Left ventricle myocardium inferior (tissue), 1 donor: ENCODE results near the gene SASH1. TPM values are rescaled to one million over a fixed set of nuclear protein-coding genes. Genes with fewer than 3 reads are reported as not detected.

Source experiments
- DNase-seq: peaks from one replicate; pipeline ENCODE4 v3.0.0-alpha.2; 2020
- H3K27ac ChIP-seq: fragments of 200-600 bp; replicated peaks from 2 replicates; pipeline ENCODE4 v1.8.0; 2021
- H3K27me3 ChIP-seq: fragments of 200-600 bp; 2 replicates; pipeline ENCODE4 v1.8.0; 2021; ENCODE audit warnings: low read depth
- H3K36me3 ChIP-seq: fragments of 200-600 bp; 2 replicates; pipeline ENCODE4 v1.8.0; 2021
- H3K4me1 ChIP-seq: fragments of 200-600 bp; 2 replicates; pipeline ENCODE4 v1.8.0; 2021
- H3K4me3 ChIP-seq: fragments of 200-600 bp; 2 replicates; pipeline ENCODE4 v1.8.0; 2021; ENCODE audit warnings: mild to moderate bottlenecking, moderate library complexity
- H3K9me3 ChIP-seq: fragments of 200-600 bp; replicated peaks from 2 replicates; pipeline ENCODE4 v1.8.0; 2021
- CTCF ChIP-seq: fragments of 200-600 bp; IDR thresholded peaks from 2 replicates; pipeline ENCODE4 v1.8.0; 2021; ENCODE audit warnings: antibody characterized with exemption, mild to moderate bottlenecking, borderline replicate concordance
- intact Hi-C: fragments of 100-400 bp; cut with micrococcal nuclease; formaldehyde crosslinking; loops from one replicate; pipeline ENCODE4 v1.11.0; 2022
- total RNA-seq: library from RNA; stranded (reverse); fragmentation: NEBNext Ultra II Directional; extraction: Animal tissue kit (Norgen Biotek cat#: 25700); gene quantifications from one replicate; pipeline ENCODE4 v1.2.1, GENCODE V29; 2021
- donor health status: DM: no; HTN: yes; CAD: no; lungs with severe emphysema.

The SASH1 gene
- total RNA-seq, 1 donor from 2014 or later: 22.5 TPM

GRCh38 chr6:148548065-148548748 lies 205.6 kb downstream of the SASH1 start:
- H3K27ac ChIP-seq: peak overlapping the region; percentile 40
- no peaks in the 10 kb centered on the region for H3K27me3 ChIP-seq
- H3K36me3 ChIP-seq: peaks cover 69% of the 10 kb centered on the region
- no peak overlapping the region for H3K4me3 ChIP-seq
- intact Hi-C loops: no loop called here
- H3K9me3 ChIP-seq: no peaks in the 10 kb centered on the region
- no peak for TF ChIP-seq CTCF
- H3K4me1 ChIP-seq: peaks cover 36% of the 10 kb centered on the region
- peak; percentile 53 for DNase-seq

GRCh38 chr6:148548749-148549140 lies 206.1 kb downstream of the SASH1 start:
- DNase-seq: no peak
- peaks cover under 1% of the 10 kb centered on the region for H3K9me3 ChIP-seq
- TF ChIP-seq CTCF: no peak
- intact Hi-C loops: no loop called here
- H3K4me1 ChIP-seq: peaks cover 36% of the 10 kb centered on the region
- H3K36me3 ChIP-seq: peaks cover 64% of the 10 kb centered on the region
- H3K27me3 ChIP-seq: no peaks in the 10 kb centered on the region
- H3K4me3 ChIP-seq: no peak overlapping the region
- peak overlapping the region; percentile 40 for H3K27ac ChIP-seq

GRCh38 chr6:148550569-148550968 lies 207.9 kb downstream of the SASH1 start:
- H3K4me1 ChIP-seq: peaks cover 36% of the 10 kb centered on the region
- peak overlapping the region; percentile 36 for H3K27ac ChIP-seq
- intact Hi-C loops: no loop called here
- H3K9me3 ChIP-seq: peaks cover 10% of the 10 kb centered on the region
- no peak overlapping the region for H3K4me3 ChIP-seq
- no peaks in the 10 kb centered on the region for H3K27me3 ChIP-seq
- DNase-seq: no peak
- TF ChIP-seq CTCF: no peak
- H3K36me3 ChIP-seq: peaks cover 45% of the 10 kb centered on the region

- Histone ChIP-seq H3K9me3 (peaks cover 10% of the 10 kb centered on the region), H3K4me1 (peaks cover 36% of the 10 kb centered on the region), H3K27ac (peak overlapping the region; percentile 36), H3K4me3 (no peak overlapping the region), H3K36me3 (peaks cover 39% of the 10 kb centered on the region), H3K27me3 (no peaks in the 10 kb centered on the region)
- no peak for DNase-seq
- TF ChIP-seq CTCF: no peak
- intact Hi-C loops: no loop called here
Observed at GRCh38 chr6:148551226-148551625, 208.6 kb downstream of the SASH1 start.

- TF ChIP-seq CTCF: no peak
- intact Hi-C loops: no loop called here
- Histone ChIP-seq H3K36me3 (no peaks in the 10 kb centered on the region), H3K9me3 (peaks cover 10% of the 10 kb centered on the region), H3K4me3 (no peak overlapping the region), H3K27me3 (no peaks in the 10 kb centered on the region), H3K4me1 (peaks cover 12% of the 10 kb centered on the region), H3K27ac (no peak overlapping the region)
- no peak for DNase-seq
Observed at GRCh38 chr6:148556410-148556809, 213.8 kb downstream of the SASH1 start.
